LoVo (cell line): ENCODE results near the gene REELD1.

Experiments
- DNase-seq: peaks from one replicate; pipeline ENCODE4 v3.0.0-alpha.2; 2016; ENCODE audit warnings: low spot score

The REELD1 gene

GRCh38 chr4:146267826-146268225 lies 53.5 kb downstream of the REELD1 start:
- no peak for DNase-seq

GRCh38 chr4:146269228-146269653 lies 54.9 kb downstream of the REELD1 start:
- no peak for DNase-seq

GRCh38 chr4:146271466-146271865 lies 57.1 kb downstream of the REELD1 start:
- no peak for DNase-seq

GRCh38 chr4:146273204-146273901 lies 59.0 kb downstream of the REELD1 start:
- no peak for DNase-seq

- DNase-seq = no peak
Measured at GRCh38 chr4:146274774-146275173, 60.4 kb downstream of the REELD1 start.

- DNase-seq = no peak
Measured at GRCh38 chr4:146275370-146275769, 61.0 kb downstream of the REELD1 start.

- no peak for DNase-seq
Measured at GRCh38 chr4:146278986-146279385, 64.6 kb downstream of the REELD1 start.
